Endothelial cell of umbilical vein (primary cell): ENCODE measurements around the gene TNFAIP8L3. TPM values are rescaled to one million over a fixed set of nuclear protein-coding genes. Genes with fewer than 3 reads are reported as not detected.

Experiments
- BruUV-seq: library from RNA; stranded (reverse); fragments of 400-500 nt; replicated peaks from 2 replicates; lab custom pipeline; 2021; lab: Mats Ljungman, UMichigan
- CTCF ChIA-PET: fragments of 300-600, 350-600 bp; sonication (Branson Sonifier 250); formaldehyde crosslinking; loops from one replicate; lab custom pipeline; 2021; ENCODE audit warnings: antibody characterized with exemption, inconsistent platforms; lab: Charles Lee
- POLR2A ChIA-PET: fragments of 300-600, 350-600 bp; sonication (Branson Sonifier 250); formaldehyde crosslinking; loops from one replicate; lab custom pipeline; 2021; ENCODE audit warnings: antibody characterized with exemption, inconsistent platforms; lab: Charles Lee
- DNase-seq: peaks from one replicate; pipeline ENCODE4 v3.0.0-alpha.2; 2011; ENCODE audit warnings: low read depth, low spot score
- FAIRE-seq: peaks from 2 replicates; lab custom pipeline; 2011; peaks lifted over from hg19 to GRCh38; lab: Jason Lieb, UNC
- H2AFZ ChIP-seq: 2 replicates; pipeline ENCODE4 v1.6.0; 2012; ENCODE audit warnings: low read depth, low read length, control low read depth, inconsistent platforms
- H3K27ac ChIP-seq: 2 replicates; pipeline ENCODE4 v1.5.1; 2011; ENCODE audit warnings: low read depth, mild to moderate bottlenecking, control low read depth, low read length, moderate library complexity; ENCODE audit not compliant: insufficient read depth
- H3K27me3 ChIP-seq, 2 experiments: 2 replicates each; pipeline versions ENCODE4 v1.6.0 to v1.6.1; 2011; ENCODE audit warnings: low read length in 2 of 2, mixed read lengths in 1 of 2; ENCODE audit not compliant: control insufficient read depth in 2 of 2, insufficient read depth in 2 of 2
- H3K36me3 ChIP-seq, 2 experiments: 2 replicates in 1 of 2; 3 replicates in 1 of 2; pipeline ENCODE4 v1.5.1; 2011; ENCODE audit warnings: low read length in 2 of 2, mild to moderate bottlenecking in 1 of 2, moderate library complexity in 1 of 2; ENCODE audit not compliant: control insufficient read depth in 2 of 2, insufficient read depth in 2 of 2; ENCODE audit errors: extremely low read depth in 1 of 2
- H3K4me1 ChIP-seq: 3 replicates; pipeline ENCODE4 v1.5.1; 2011; ENCODE audit warnings: mild to moderate bottlenecking, low read length; ENCODE audit not compliant: control insufficient read depth, insufficient read depth; ENCODE audit errors: extremely low read depth
- H3K4me2 ChIP-seq: 2 replicates; pipeline ENCODE4 v1.6.1; 2011; ENCODE audit warnings: low read length, control low read depth, mixed read lengths; ENCODE audit not compliant: insufficient read depth
- H3K4me3 ChIP-seq, 3 experiments: fragments of 200-600 bp in 1 of 3; sonication (generic), shearing (Covaris generic) in 1 of 3; replicated peaks in 1 of 3; 2 replicates each; pipeline ENCODE4 v1.5.1; 2011 to 2016; ENCODE audit warnings: control low read depth in 3 of 3, low read length in 3 of 3, mild to moderate bottlenecking in 2 of 3, inconsistent platforms in 1 of 3, low read depth in 1 of 3, moderate library complexity in 1 of 3; ENCODE audit not compliant: insufficient read depth in 1 of 3
- H3K79me2 ChIP-seq: 2 replicates; pipeline ENCODE4 v1.6.0; 2012; ENCODE audit warnings: low read length, inconsistent platforms; ENCODE audit not compliant: control insufficient read depth, insufficient read depth
- H3K9ac ChIP-seq: replicated peaks from 2 replicates; pipeline ENCODE3; 2011; ENCODE audit warnings: low read length, control low read depth; ENCODE audit not compliant: insufficient read depth; ENCODE audit errors: extremely low read depth
- H3K9me1 ChIP-seq: replicated peaks from 3 replicates; pipeline ENCODE4 v1.6.0; 2011; ENCODE audit warnings: mild to moderate bottlenecking, low read length; ENCODE audit not compliant: control insufficient read depth, insufficient read depth; ENCODE audit errors: extremely low read depth
- H3K9me3 ChIP-seq: replicated peaks from 2 replicates; pipeline ENCODE4 v1.5.1; 2012; ENCODE audit warnings: low read length, inconsistent platforms; ENCODE audit not compliant: control insufficient read depth, insufficient read depth
- H4K20me1 ChIP-seq: replicated peaks from 2 replicates; pipeline ENCODE3; 2011; ENCODE audit warnings: mild to moderate bottlenecking, low read length; ENCODE audit not compliant: control insufficient read depth, insufficient read depth; ENCODE audit errors: extremely low read depth
- CTCF ChIP-seq, 2 donors: IDR thresholded peaks; 1 replicate in 1 of 2; 2 replicates in 1 of 2; pipeline ENCODE4 v1.5.1; 2011; ENCODE audit warnings: low read length in 2 of 2, mild to moderate bottlenecking in 2 of 2, moderate library complexity in 2 of 2, control low read depth in 1 of 2, inconsistent platforms in 1 of 2, low read depth in 1 of 2; ENCODE audit not compliant: insufficient read depth in 1 of 2; ENCODE audit errors: extremely low read depth in 1 of 2
- EZH2 ChIP-seq: IDR thresholded peaks from 2 replicates; pipeline ENCODE4 v1.6.1; 2012; ENCODE audit warnings: borderline replicate concordance, low read depth, mild to moderate bottlenecking, moderate library complexity, low read length, inconsistent platforms; ENCODE audit not compliant: severe bottlenecking
- FOS ChIP-seq: IDR thresholded peaks from 2 replicates; pipeline ENCODE4 v1.6.1; 2011; ENCODE audit warnings: mild to moderate bottlenecking, low read length, moderate library complexity, borderline replicate concordance; ENCODE audit not compliant: insufficient read depth
- GATA2 ChIP-seq: IDR thresholded peaks from 2 replicates; pipeline ENCODE4 v1.7.0; 2011; ENCODE audit warnings: low read depth, mild to moderate bottlenecking, moderate library complexity, mixed read lengths, low read length; ENCODE audit not compliant: insufficient read length, insufficient read depth
- JUN ChIP-seq: IDR thresholded peaks from 2 replicates; pipeline ENCODE4 v1.6.1; 2011; ENCODE audit warnings: borderline replicate concordance, low read depth; ENCODE audit not compliant: insufficient read length, insufficient read depth
- MAX ChIP-seq: IDR thresholded peaks from 2 replicates; pipeline ENCODE4 v1.6.1; 2011; ENCODE audit not compliant: insufficient read depth, insufficient read length
- MYC ChIP-seq: IDR thresholded peaks from one replicate; pipeline ENCODE4 v1.6.1; 2011; ENCODE audit warnings: mild to moderate bottlenecking, low read depth, low read length
- POLR2A ChIP-seq: IDR thresholded peaks from 2 replicates; pipeline ENCODE4 v1.6.1; 2012; ENCODE audit warnings: low read depth, mild to moderate bottlenecking, control low read depth, low read length
- POLR2AphosphoS5 ChIP-seq: IDR thresholded peaks from 2 replicates; pipeline ENCODE4 v1.6.1; 2012; ENCODE audit warnings: low read depth, mild to moderate bottlenecking, control low read depth, low read length, moderate library complexity; ENCODE audit not compliant: insufficient read depth
- dilution Hi-C: fragments of 300-500 bp; cut with MboI; formaldehyde crosslinking; loops from one replicate; pipeline ENCODE4 v1.15.0; 2019; ENCODE audit warnings: low sequenced_read_pairs; ENCODE audit not compliant: extremely low pct_ligation_motif_present
- intact Hi-C: fragments of 100-400 bp; cut with micrococcal nuclease; formaldehyde crosslinking; loops from one replicate; pipeline ENCODE4 v1.10.0; 2022
- polyA plus RNA-seq, 4 experiments: library from polyadenylated mRNA; depleted of rRNA in 3 of 4; stranded (reverse) in 3 of 4; unstranded in 1 of 4; fragments of >200 nt; gene quantifications; 2 replicates each; pipeline versions ENCODE4 v1.2.1 to v1.2.3, GENCODE V29; 2011 to 2012; ENCODE audit warnings: missing spikeins in 1 of 4
- total RNA-seq: library from RNA; stranded (reverse); gene quantifications from 2 replicates; pipeline ENCODE4 v1.2.3, GENCODE V29; 2021

TNFAIP8L3 gene
- total and polyA plus RNA-seq, 2 donors (not counting 3 experiments of a cell fraction or from before 2014, with no cell fraction given) = 8.8 to 38.3 TPM

GRCh38 chr15:51069983-51070382 is 24.7 kb downstream of the TNFAIP8L3 start:
- Histone ChIP-seq H3K9ac (no peak overlapping the region), H3K9me3 (no peaks in the 10 kb centered on the region), H3K4me2 (no peak overlapping the region), H2AFZ (no peak overlapping the region), H3K4me3 (no peak overlapping the region), H3K27ac (no peak overlapping the region), H3K79me2 (peaks cover 80% of the 10 kb centered on the region), H3K27me3 (no peaks in the 10 kb centered on the region), H3K4me1 (no peaks in the 10 kb centered on the region), H4K20me1 (no peaks in the 10 kb centered on the region), H3K36me3 (peaks cover 0 to 4% of the 10 kb centered on the region in 2 experiments), H3K9me1 (no peaks in the 10 kb centered on the region)
- ChIA-PET CTCF (interaction anchor here (0.7 to 1.4 kb wide), 7 partner anchors 10 to 93 kb away, joined by 3 to 5 read pairs (median 3); no protein-coding TSS in a partner anchor), POLR2A (no interaction called here)
- DNase-seq (no peak), FAIRE-seq (no peak)
- TF ChIP-seq JUN (no peak), CTCF (IDR thresholded peaks at IDR 0.05; ENCODE audit: extremely low read depth in 1 of 2, insufficient read depth in 1 of 2, low read depth in 1 of 2, low read length in 2 of 2) (no peak), POLR2A (no peak), FOS (no peak), GATA2 (no peak), MAX (no peak), POLR2AphosphoS5 (no peak), EZH2 (no peak), MYC (no peak)
- dilution Hi-C loops = no loop called here
- no TSS peak for BruUV-seq
- intact Hi-C loops = no loop called here
